GM06990 (cell line): ENCODE measurements around the gene TCOF1.

Experiments
- DNase-seq: peaks from one replicate; pipeline ENCODE4 v3.0.0-alpha.2; 2011; ENCODE audit not compliant: insufficient read length; ENCODE audit errors: extremely low read depth
- H3K27me3 ChIP-seq: replicated peaks from 2 replicates; pipeline ENCODE4 v1.6.0; 2011; ENCODE audit warnings: low read length; ENCODE audit not compliant: control insufficient read depth, insufficient read depth
- H3K36me3 ChIP-seq: 2 replicates; pipeline ENCODE4 v1.5.1; 2011; ENCODE audit warnings: low read length; ENCODE audit not compliant: control insufficient read depth, insufficient read depth
- H3K4me3 ChIP-seq: replicated peaks from 2 replicates; pipeline ENCODE4 v1.5.1; 2011; ENCODE audit warnings: low read depth, mild to moderate bottlenecking, control low read depth, low read length
- TF ChIP-seq, protein P1 (sequence below): IDR thresholded peaks from 2 replicates; pipeline ENCODE4 v1.5.1; 2011; ENCODE audit warnings: low read length, control low read depth, mild to moderate bottlenecking, inconsistent platforms; ENCODE audit not compliant: insufficient read depth, poor library complexity, severe bottlenecking

The TCOF1 gene

DNA sequence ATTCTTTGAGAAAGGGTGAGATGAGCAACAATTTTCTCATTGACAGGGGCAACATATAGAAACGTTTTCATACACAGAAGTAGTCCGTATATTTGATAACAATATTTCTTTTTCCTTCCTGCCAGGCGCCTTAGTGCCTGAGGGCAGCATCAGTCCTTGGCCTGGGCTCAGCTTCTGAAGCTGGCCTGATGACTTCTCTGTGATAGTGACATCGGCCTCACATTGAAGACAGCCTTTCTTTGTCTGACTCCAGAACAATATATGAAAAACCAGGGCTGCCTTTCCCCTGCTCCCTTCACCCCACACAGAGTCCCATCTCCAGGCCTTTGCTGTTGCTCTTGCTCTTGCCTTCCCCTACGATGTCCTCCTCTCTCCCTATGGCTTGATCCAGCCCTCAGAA lies 24.1 kb upstream of the TCOF1 start:
- no peak for DNase-seq
- no peaks in the 10 kb centered on the region for H3K36me3 ChIP-seq
- H3K27me3 ChIP-seq: 0 out of 2 replicates have a peak, but pooled peaks cover 1% of the 10 kb centered on the region
- no peak overlapping the region for H3K4me3 ChIP-seq
- TF ChIP-seq, protein P1, sequence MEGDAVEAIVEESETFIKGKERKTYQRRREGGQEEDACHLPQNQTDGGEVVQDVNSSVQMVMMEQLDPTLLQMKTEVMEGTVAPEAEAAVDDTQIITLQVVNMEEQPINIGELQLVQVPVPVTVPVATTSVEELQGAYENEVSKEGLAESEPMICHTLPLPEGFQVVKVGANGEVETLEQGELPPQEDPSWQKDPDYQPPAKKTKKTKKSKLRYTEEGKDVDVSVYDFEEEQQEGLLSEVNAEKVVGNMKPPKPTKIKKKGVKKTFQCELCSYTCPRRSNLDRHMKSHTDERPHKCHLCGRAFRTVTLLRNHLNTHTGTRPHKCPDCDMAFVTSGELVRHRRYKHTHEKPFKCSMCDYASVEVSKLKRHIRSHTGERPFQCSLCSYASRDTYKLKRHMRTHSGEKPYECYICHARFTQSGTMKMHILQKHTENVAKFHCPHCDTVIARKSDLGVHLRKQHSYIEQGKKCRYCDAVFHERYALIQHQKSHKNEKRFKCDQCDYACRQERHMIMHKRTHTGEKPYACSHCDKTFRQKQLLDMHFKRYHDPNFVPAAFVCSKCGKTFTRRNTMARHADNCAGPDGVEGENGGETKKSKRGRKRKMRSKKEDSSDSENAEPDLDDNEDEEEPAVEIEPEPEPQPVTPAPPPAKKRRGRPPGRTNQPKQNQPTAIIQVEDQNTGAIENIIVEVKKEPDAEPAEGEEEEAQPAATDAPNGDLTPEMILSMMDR: no peak

DNA sequence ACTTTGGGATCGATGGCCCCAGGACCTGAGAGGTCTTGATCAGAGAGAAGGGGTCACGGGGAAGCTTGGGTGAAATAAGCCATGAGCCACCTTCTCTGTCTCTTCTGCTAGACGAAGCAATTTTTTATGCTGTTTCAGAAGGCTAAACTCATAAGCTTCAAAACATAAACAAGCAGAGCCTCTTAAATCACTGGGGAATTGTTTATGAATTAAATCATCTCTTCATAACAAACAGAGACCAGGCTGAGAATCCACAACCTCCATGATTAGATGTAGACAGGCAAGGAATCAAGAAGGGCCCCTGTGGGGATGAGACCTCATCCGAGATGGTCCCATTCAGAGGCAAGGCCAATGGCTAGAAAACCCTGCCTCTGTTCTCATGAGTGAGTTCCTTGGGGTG lies 21.7 kb upstream of the TCOF1 start:
- DNase-seq: no peak
- TF ChIP-seq, protein P1: no peak
- no peaks in the 10 kb centered on the region for H3K27me3 ChIP-seq
- no peaks in the 10 kb centered on the region for H3K36me3 ChIP-seq
- no peak overlapping the region for H3K4me3 ChIP-seq

DNA sequence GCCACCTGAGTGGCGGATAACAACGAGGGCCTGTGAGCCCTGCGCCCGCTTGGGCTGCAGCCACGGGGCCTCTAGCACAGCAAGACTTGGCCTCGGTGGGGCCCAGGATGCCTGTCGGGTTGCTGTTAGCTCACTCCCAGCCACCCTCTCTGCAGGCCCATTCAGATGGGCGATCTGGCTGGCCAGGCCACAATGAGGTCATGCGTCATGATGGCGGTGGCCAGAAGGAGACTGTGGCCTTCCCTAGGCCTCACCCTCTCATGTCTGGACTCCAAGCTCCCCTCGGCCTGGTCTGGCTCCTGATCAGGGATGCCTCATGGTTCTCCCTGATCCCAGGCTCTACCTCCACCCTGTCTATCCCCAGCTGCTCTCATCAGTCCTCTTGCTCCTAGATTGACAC lies 19.0 kb upstream of the TCOF1 start:
- no peaks in the 10 kb centered on the region for H3K36me3 ChIP-seq
- H3K4me3 ChIP-seq: no peak overlapping the region
- no peak for DNase-seq
- TF ChIP-seq, protein P1: no peak
- no peaks in the 10 kb centered on the region for H3K27me3 ChIP-seq

DNA sequence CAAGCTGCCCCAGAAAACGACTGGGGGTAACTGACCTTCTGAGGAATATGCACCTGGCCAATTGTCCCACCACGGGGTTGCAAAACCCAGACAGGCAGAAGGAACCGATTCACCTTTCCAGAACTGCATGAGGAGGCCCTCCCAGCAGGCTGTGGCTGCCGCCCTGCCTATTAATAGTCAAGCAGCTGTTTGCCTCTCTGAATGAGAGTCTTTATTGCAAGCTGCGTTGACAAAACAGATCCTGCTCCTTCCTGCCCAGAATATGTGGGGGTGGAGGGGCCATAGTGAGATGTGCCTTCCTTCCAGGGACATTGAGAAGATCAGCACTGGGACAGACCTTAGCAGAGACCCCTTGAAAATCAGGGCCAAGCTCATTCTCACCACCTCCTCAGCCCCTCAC lies 18.3 kb upstream of the TCOF1 start:
- H3K36me3 ChIP-seq: no peaks in the 10 kb centered on the region
- no peaks in the 10 kb centered on the region for H3K27me3 ChIP-seq
- H3K4me3 ChIP-seq: no peak overlapping the region
- TF ChIP-seq, protein P1: no peak
- DNase-seq: no peak

DNA sequence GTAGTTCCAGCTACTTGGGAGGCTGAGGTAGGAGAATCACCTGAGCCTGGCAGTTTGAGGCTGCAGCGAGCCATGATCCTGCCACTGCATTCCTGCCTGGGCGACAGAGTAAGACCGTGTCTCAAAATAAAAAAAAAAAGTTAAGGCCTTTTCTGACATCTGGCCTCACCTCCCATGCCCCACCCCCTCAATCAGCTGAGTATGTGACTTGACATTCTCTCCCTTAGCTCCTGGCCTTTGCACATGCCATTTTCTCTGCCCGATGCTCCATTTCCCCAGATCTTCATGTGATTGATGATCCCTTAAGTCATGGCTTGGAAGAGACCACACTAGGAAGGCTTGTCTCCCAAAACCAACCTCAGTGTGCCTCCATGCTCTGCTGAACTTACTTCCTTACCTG lies 17.7 kb upstream of the TCOF1 start:
- TF ChIP-seq, protein P1: no peak
- no peaks in the 10 kb centered on the region for H3K36me3 ChIP-seq
- no peaks in the 10 kb centered on the region for H3K27me3 ChIP-seq
- no peak overlapping the region for H3K4me3 ChIP-seq
- DNase-seq: no peak

DNA sequence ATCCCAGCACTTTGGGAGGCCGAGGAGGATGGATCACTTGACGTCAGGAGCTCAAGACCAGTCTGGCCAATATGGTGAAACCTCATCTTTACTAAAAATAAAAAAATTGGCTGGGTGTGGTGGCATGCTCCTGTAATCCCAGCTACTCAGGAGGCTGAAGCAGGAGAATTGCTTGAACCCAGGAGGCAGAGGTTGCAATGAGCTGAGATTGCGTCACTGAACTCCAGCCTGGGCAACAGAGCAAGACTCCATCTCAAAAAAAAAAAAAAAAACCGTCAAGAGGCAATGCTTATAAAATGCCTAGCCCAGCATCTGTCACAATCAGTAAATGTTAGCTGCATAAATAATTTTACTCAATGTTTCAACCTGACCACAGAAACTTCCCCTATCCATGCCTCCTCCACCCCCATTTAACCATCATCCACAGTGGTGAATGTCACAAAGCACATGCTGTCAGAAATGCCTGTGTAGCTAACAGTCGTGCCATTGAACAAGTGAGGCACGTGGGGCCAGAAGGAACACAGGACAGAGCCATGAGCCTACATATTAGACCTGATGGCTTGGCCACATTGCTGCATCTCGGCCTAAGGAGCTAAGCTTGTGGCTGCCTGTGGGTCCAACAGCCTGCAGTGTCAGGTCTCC lies 16.8 kb upstream of the TCOF1 start:
- Histone ChIP-seq H3K36me3 (no peaks in the 10 kb centered on the region), H3K4me3 (no peak overlapping the region), H3K27me3 (no peaks in the 10 kb centered on the region)
- TF ChIP-seq, protein P1: no peak
- DNase-seq: no peak
